H1 (cell line): ENCODE measurements around the gene CHST4. TPM values are rescaled to one million over a fixed set of nuclear protein-coding genes. Genes with fewer than 3 reads are reported as not detected.
A peak's percentile ranks its signal among the peaks of the same experiment; 100 is the strongest.

ENCODE experiments used
- CTCF ChIA-PET: fragments of 300-600 bp; sonication (Branson Sonifier 250); formaldehyde crosslinking; loops from one replicate; lab custom pipeline; 2021; ENCODE audit not compliant: partially characterized antibody; lab: Charles Lee
- POLR2A ChIA-PET: fragments of 300-600 bp; sonication (Branson Sonifier 250); formaldehyde crosslinking; loops from one replicate; lab custom pipeline; 2021; ENCODE audit warnings: inconsistent platforms; ENCODE audit not compliant: partially characterized antibody; lab: Charles Lee
- DNase-seq, 2 experiments: peaks; one replicate each; pipeline versions ENCODE4 v3.0.0 to v3.0.0-alpha.2; 2010 to 2022; ENCODE audit warnings: low spot score in 2 of 2, low read depth in 1 of 2, mixed read lengths in 1 of 2
- FAIRE-seq: peaks from 2 replicates; lab custom pipeline; 2011; peaks lifted over from hg19 to GRCh38; lab: Jason Lieb, UNC
- H2AFZ ChIP-seq: 2 replicates; pipeline ENCODE4 v1.8.1; 2012; ENCODE audit warnings: low read length, inconsistent platforms
- H2AK5ac ChIP-seq: 2 replicates; pipeline ENCODE4 v1.6.1; 2013; ENCODE audit warnings: low read depth, low read length
- H2BK120ac ChIP-seq: replicated peaks from 2 replicates; pipeline ENCODE3; 2013; ENCODE audit warnings: low read depth, low read length, inconsistent platforms
- H2BK12ac ChIP-seq: 2 replicates; pipeline ENCODE4 v1.6.1; 2013; ENCODE audit warnings: low read depth, low read length
- H2BK15ac ChIP-seq: 2 replicates; pipeline ENCODE4 v1.6.1; 2013; ENCODE audit warnings: low read length
- H2BK20ac ChIP-seq: 2 replicates; pipeline ENCODE4 v1.6.1; 2013; ENCODE audit warnings: low read length
- H2BK5ac ChIP-seq: 2 replicates; pipeline ENCODE4 v1.6.1; 2013; ENCODE audit warnings: low read depth, low read length
- H3K14ac ChIP-seq: 2 replicates; pipeline ENCODE4 v1.6.1; 2013; ENCODE audit warnings: inconsistent platforms; ENCODE audit not compliant: insufficient read length
- H3K18ac ChIP-seq: 2 replicates; pipeline ENCODE4 v1.6.1; 2013; ENCODE audit warnings: low read length; ENCODE audit errors: extremely low read depth
- H3K23ac ChIP-seq: 2 replicates; pipeline ENCODE4 v1.6.1; 2013; ENCODE audit warnings: inconsistent platforms; ENCODE audit not compliant: insufficient read length
- H3K23me2 ChIP-seq: 2 replicates; pipeline ENCODE4 v1.6.1; 2013; ENCODE audit warnings: low read depth, low read length
- H3K27ac ChIP-seq: 2 replicates; pipeline ENCODE4 v1.6.1; 2011; ENCODE audit warnings: low read depth, low read length, inconsistent platforms
- H3K27me3 ChIP-seq, 4 experiments: replicated peaks in 1 of 4; 1 replicate in 1 of 4; 2 replicates in 3 of 4; pipeline versions ENCODE4 v1.6.1 to v1.8.1; 2011 to 2013; ENCODE audit warnings: low read length in 3 of 4, mild to moderate bottlenecking in 3 of 4, inconsistent platforms in 2 of 4, mixed read lengths in 2 of 4, moderate library complexity in 1 of 4; ENCODE audit not compliant: control insufficient read depth in 3 of 4, insufficient read depth in 3 of 4; ENCODE audit errors: extremely low read depth in 1 of 4
- H3K36me3 ChIP-seq, 4 experiments: 2 replicates each; pipeline versions ENCODE4 v1.6.1 to v1.8.1; 2011 to 2013; ENCODE audit warnings: mild to moderate bottlenecking in 4 of 4, low read length in 3 of 4, moderate library complexity in 2 of 4, control low read depth in 1 of 4, inconsistent platforms in 1 of 4; ENCODE audit not compliant: insufficient read depth in 4 of 4, control insufficient read depth in 2 of 4
- H3K4ac ChIP-seq: replicated peaks from 2 replicates; pipeline ENCODE3; 2013; ENCODE audit warnings: low read length, low read depth, mixed read lengths, inconsistent platforms; ENCODE audit not compliant: insufficient read length
- H3K4me1 ChIP-seq, 4 experiments: replicated peaks in 1 of 4; 1 replicate in 1 of 4; 2 replicates in 3 of 4; pipeline versions ENCODE4 v1.6.1 to v1.8.1; 2011 to 2013; ENCODE audit warnings: low read length in 3 of 4, inconsistent platforms in 2 of 4, mixed read lengths in 1 of 4; ENCODE audit not compliant: insufficient read depth in 4 of 4, control insufficient read depth in 3 of 4
- H3K4me2 ChIP-seq, 2 experiments: 2 replicates each; pipeline versions ENCODE4 v1.6.1 to v1.8.1; 2011 to 2013; ENCODE audit warnings: low read depth in 2 of 2, low read length in 2 of 2, control low read depth in 1 of 2, inconsistent platforms in 1 of 2, mild to moderate bottlenecking in 1 of 2; ENCODE audit not compliant: insufficient read depth in 1 of 2
- H3K4me3 ChIP-seq, 4 experiments: fragments of 200-600, 300-600 bp in 1 of 4; sonication (generic), shearing (Covaris generic), sonication (Bioruptor Twin) in 1 of 4; 2 replicates each; pipeline versions ENCODE4 v1.5.1 to v1.8.1; 2011 to 2016; ENCODE audit warnings: low read length in 4 of 4, low read depth in 3 of 4, control low read depth in 2 of 4, inconsistent platforms in 2 of 4, mild to moderate bottlenecking in 2 of 4, mixed read lengths in 1 of 4, moderate library complexity in 1 of 4; ENCODE audit not compliant: insufficient read depth in 2 of 4; ENCODE audit errors: extremely low read depth in 1 of 4
- H3K56ac ChIP-seq: replicated peaks from 2 replicates; pipeline ENCODE3; 2013; ENCODE audit warnings: low read depth, mild to moderate bottlenecking, mixed read lengths, low read length, inconsistent platforms; ENCODE audit not compliant: insufficient read length
- H3K79me1 ChIP-seq: 2 replicates; pipeline ENCODE4 v1.6.1; 2013; ENCODE audit warnings: low read depth, low read length, control low read depth
- H3K79me2 ChIP-seq, 2 experiments: 2 replicates each; pipeline versions ENCODE4 v1.6.1 to v1.8.1; 2012 to 2013; ENCODE audit warnings: low read length in 2 of 2, mild to moderate bottlenecking in 2 of 2, inconsistent platforms in 1 of 2; ENCODE audit not compliant: insufficient read depth in 2 of 2, control insufficient read depth in 1 of 2
- H3K9ac ChIP-seq, 4 experiments: replicated peaks in 1 of 4; 1 replicate in 1 of 4; 2 replicates in 3 of 4; pipeline versions ENCODE4 v1.6.1 to v1.8.1; 2011 to 2013; ENCODE audit warnings: low read depth in 3 of 4, low read length in 3 of 4, control low read depth in 2 of 4, mild to moderate bottlenecking in 2 of 4, moderate library complexity in 2 of 4, inconsistent platforms in 1 of 4; ENCODE audit errors: extremely low read depth in 1 of 4
- H3K9me3 ChIP-seq, 2 experiments: 2 replicates each; pipeline versions ENCODE4 v1.6.1 to v1.8.1; 2012 to 2013; ENCODE audit warnings: mild to moderate bottlenecking in 2 of 2, moderate library complexity in 2 of 2, control low read depth in 1 of 2, inconsistent platforms in 1 of 2, low read depth in 1 of 2, low read length in 1 of 2, mixed read lengths in 1 of 2; ENCODE audit not compliant: insufficient read depth in 2 of 2
- H4K20me1 ChIP-seq, 2 experiments: replicated peaks in 1 of 2; 2 replicates each; pipeline versions ENCODE3 to v1.8.1; 2011 to 2013; ENCODE audit warnings: inconsistent platforms in 2 of 2, low read length in 2 of 2, mild to moderate bottlenecking in 1 of 2; ENCODE audit not compliant: insufficient read depth in 2 of 2, control insufficient read depth in 1 of 2
- H4K5ac ChIP-seq: 2 replicates; pipeline ENCODE4 v1.6.1; 2013; ENCODE audit warnings: low read length, low read depth, mixed read lengths, inconsistent platforms; ENCODE audit not compliant: insufficient read length
- H4K8ac ChIP-seq: 2 replicates; pipeline ENCODE4 v1.8.0; 2013; ENCODE audit warnings: mild to moderate bottlenecking, moderate library complexity, low read length, inconsistent platforms; ENCODE audit not compliant: insufficient read depth; ENCODE audit errors: extremely low read depth
- H4K91ac ChIP-seq: replicated peaks from 2 replicates; pipeline ENCODE3; 2013; ENCODE audit warnings: low read length, mixed read lengths, inconsistent platforms; ENCODE audit not compliant: insufficient read length
- PHF8 ChIP-seq: fragments of 200-600 bp; sonication (generic); conservative IDR thresholded peaks from 2 replicates; pipeline ENCODE4 v1.7.1; 2012; ENCODE audit warnings: low read depth, mild to moderate bottlenecking, inconsistent platforms, low read length, moderate library complexity
- POLR2A ChIP-seq, 2 experiments: IDR thresholded peaks; 1 replicate in 1 of 2; 2 replicates in 1 of 2; pipeline ENCODE4 v1.6.1; 2011; ENCODE audit warnings: low read depth in 2 of 2, low read length in 2 of 2, mild to moderate bottlenecking in 2 of 2; ENCODE audit errors: control extremely low read depth in 1 of 2
- POLR2AphosphoS5 ChIP-seq: IDR thresholded peaks from 2 replicates; pipeline ENCODE4 v1.6.1; 2011; ENCODE audit warnings: low read depth, low read length
- SAP30 ChIP-seq: fragments of 300-600 bp; sonication (generic); IDR thresholded peaks from 2 replicates; pipeline ENCODE4 v1.7.1; 2012; ENCODE audit warnings: low read length, moderate library complexity, mild to moderate bottlenecking, inconsistent platforms; ENCODE audit not compliant: insufficient read depth, insufficient replicate concordance
- WGBS, 2 experiments: shearing (Covaris generic) in 1 of 2; methylation state at CpG; one replicate each; pipeline versions ENCODE4 v1.1.6 to v1.1.7; 2013 to 2015; ENCODE audit warnings: low lambda C conversion rate in 2 of 2, mixed read lengths in 2 of 2, inconsistent platforms in 1 of 2, low coverage in 1 of 2, missing lambda C conversion rate in 1 of 2; ENCODE audit not compliant: insufficient replicate concordance in 2 of 2, insufficient coverage in 1 of 2, insufficient read length in 1 of 2; ENCODE audit errors: extremely low coverage in 1 of 2, missing lambda C conversion rate in 1 of 2; 5-methylcytosine and 5-hydroxymethylcytosine counted together
- polyA plus RNA-seq, 7 experiments: library from polyadenylated mRNA; depleted of rRNA in 3 of 7; stranded (reverse) in 5 of 7; unstranded in 2 of 7; fragments of >200 nt in 5 of 7; fragments of 200-250 nt in 2 of 7; gene quantifications; 1 replicate in 5 of 7; 2 replicates in 1 of 7; 4 replicates in 1 of 7; pipeline versions ENCODE4 v1.2.1 to v1.2.3, GENCODE V29; 2011 to 2013; ENCODE audit warnings: missing spikeins in 2 of 7, mixed read lengths in 2 of 7
- total RNA-seq: library from RNA; stranded (reverse); fragmentation: NEBNext Ultra II Directional; extraction: Animal tissue kit (Norgen Biotek cat#: 25700); gene quantifications from 2 replicates; pipeline ENCODE4 v1.2.1, GENCODE V29; 2021
- TF ChIP-seq, protein P1 (sequence below): IDR thresholded peaks from 2 replicates; pipeline ENCODE4 v1.6.1; 2012; ENCODE audit warnings: inconsistent platforms

Gene CHST4
- total and polyA plus RNA-seq, 2 of the 8 experiments (the other 6 are each of a cell fraction or from before 2014, with no cell fraction given) = 12.1 to 14.6 TPM

GRCh38 chr16:71564335-71564967, 38.2 kb downstream of the CHST4 start:
- H3K18ac ChIP-seq = no peak overlapping the region; the same call in 1 of the 2 replicates
- H4K20me1 ChIP-seq = no peaks in the 10 kb centered on the region
- peaks cover 5% of the 10 kb centered on the region; the same call in 1 of the 2 replicates for H3K23me2 ChIP-seq
- peak overlapping the region; percentile 60 to 76 (median 68) for H3K4me3 ChIP-seq
- no peak overlapping the region for H3K4ac ChIP-seq
- no peak overlapping the region for H2BK15ac ChIP-seq
- 0 out of 2 replicates have a peak overlapping the region, but pooled peaks have one; percentile 75 for H2BK5ac ChIP-seq
- peak overlapping the region; percentile 55; the same call in 1 of the 2 replicates for H3K27ac ChIP-seq
- H3K23ac ChIP-seq = no peak overlapping the region
- no peak overlapping the region for H2BK120ac ChIP-seq
- H3K56ac ChIP-seq = no peak overlapping the region
- FAIRE-seq (peak; percentile 36), DNase-seq (peak in 1 of 2 experiments; percentile 98)
- peaks cover 0 to 2% (median 0%) of the 10 kb centered on the region in 4 experiments; a peak in 1 of 7 replicates for H3K4me1 ChIP-seq
- peak overlapping the region; percentile 94 to 95 for H3K4me2 ChIP-seq
- peaks cover 0 to 6% of the 10 kb centered on the region in 2 experiments; a peak in 1 of 4 replicates for H3K9me3 ChIP-seq
- 12% methylated on average over 19 of the region's 19 CpGs; no CpG with 5 or more reads in 1 of the 2 experiments for WGBS, 2 experiments
- H2AFZ ChIP-seq = peak overlapping the region; percentile 99
- H2AK5ac ChIP-seq = no peak overlapping the region
- H2BK20ac ChIP-seq = no peak overlapping the region
- H4K91ac ChIP-seq = no peak overlapping the region
- H3K27me3 ChIP-seq = no peaks in the 10 kb centered on the region
- peak overlapping the region in 3 of 4 experiments; percentile 74 to 80 (median 78); a peak in 6 of 7 replicates for H3K9ac ChIP-seq
- no peak overlapping the region for H3K14ac ChIP-seq
- H2BK12ac ChIP-seq = peak overlapping the region; percentile 95; the same call in 1 of the 2 replicates
- H4K5ac ChIP-seq = no peak overlapping the region
- no peaks in the 10 kb centered on the region for H3K79me2 ChIP-seq
- POLR2A ChIA-PET = interaction anchor here (0.8 to 2.4 kb wide), 7 partner anchors 15 to 80 kb away, joined by 3 to 11 read pairs (median 3); no protein-coding TSS in a partner anchor
- 0 out of 2 replicates have a peak, but pooled peaks have one; percentile 20 for TF ChIP-seq PHF8
- TF ChIP-seq POLR2AphosphoS5 = peak; percentile 45; the same call in 1 of the 2 replicates
- TF ChIP-seq, protein P1, sequence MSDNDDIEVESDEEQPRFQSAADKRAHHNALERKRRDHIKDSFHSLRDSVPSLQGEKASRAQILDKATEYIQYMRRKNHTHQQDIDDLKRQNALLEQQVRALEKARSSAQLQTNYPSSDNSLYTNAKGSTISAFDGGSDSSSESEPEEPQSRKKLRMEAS = no peak
- peak in 1 of 2 experiments; percentile 10; a peak in 2 of 3 replicates for TF ChIP-seq POLR2A (IDR thresholded peaks at IDR 0.05; ENCODE audit: control extremely low read depth in 1 of 2, low read depth in 2 of 2, low read length in 2 of 2)
- peak; percentile 26 for TF ChIP-seq SAP30
- H3K36me3 ChIP-seq = no peaks in the 10 kb centered on the region
- H3K79me1 ChIP-seq = no peaks in the 10 kb centered on the region
- peak overlapping the region; percentile 87; the same call in 1 of the 2 replicates for H4K8ac ChIP-seq
- CTCF ChIA-PET = interaction anchor here (0.5 to 4.0 kb wide), 22 partner anchors 9 to 274 kb away, joined by 3 to 39 read pairs (median 4); partner anchors contain the start of gene ZNF19
